GM12875 (cell line): ENCODE results near the gene TRAF3.

Source experiments
- H3K4me3 ChIP-seq: one replicate; pipeline ENCODE4 v1.5.1; 2011; ENCODE audit warnings: low read depth, low read length, control low read depth
- CTCF ChIP-seq: IDR thresholded peaks from 2 replicates; pipeline ENCODE4 v1.5.1; 2011; ENCODE audit warnings: low read depth, mild to moderate bottlenecking, control low read depth, inconsistent platforms, low read length, moderate library complexity, borderline replicate concordance; ENCODE audit not compliant: insufficient read depth

TRAF3 gene

DNA sequence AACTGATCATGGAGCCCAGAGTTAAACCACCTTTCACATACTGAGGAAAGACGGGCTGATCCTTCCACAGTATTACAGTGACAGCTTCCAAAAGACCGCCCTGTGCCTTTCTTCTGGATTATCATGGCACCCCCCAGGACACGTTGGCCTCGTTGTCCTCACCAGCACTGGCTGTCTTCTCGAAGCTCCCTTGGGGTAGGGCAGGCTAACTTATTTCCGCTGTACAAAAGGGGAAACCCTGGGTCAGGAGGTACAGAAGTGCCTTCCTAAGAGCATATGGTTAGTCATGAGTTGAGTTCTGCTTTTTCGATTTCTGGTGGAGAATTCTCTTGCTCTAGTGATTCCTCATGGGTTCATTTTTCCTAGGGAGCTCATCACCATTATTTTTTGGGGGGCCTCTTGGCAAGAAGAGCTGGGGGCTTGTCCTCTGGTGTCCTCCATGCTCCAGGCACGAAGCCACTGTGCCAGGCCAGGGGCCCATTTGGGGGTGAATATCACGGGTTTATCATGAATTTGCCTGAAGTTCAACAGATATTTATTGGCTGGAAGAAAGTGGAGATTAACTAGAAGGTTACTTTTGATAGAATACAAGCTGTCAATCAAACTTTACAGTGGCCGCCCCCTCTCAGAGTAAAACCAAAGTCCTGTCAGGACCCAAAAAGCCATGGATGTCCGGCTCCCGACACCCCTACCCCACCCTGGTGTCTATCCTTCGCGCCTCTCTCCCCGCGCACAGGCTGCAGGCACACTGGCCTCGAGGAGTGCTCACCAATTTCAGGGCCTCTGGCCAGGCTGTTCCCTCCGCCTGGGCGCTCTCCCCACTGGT is 8.8 kb upstream of the TRAF3 start:
- TF ChIP-seq CTCF = no peak

GRCh38 chr14:102769049-102769327 is 8.3 kb upstream of the TRAF3 start:
- H3K4me3 ChIP-seq = peak overlapping the region; percentile 5

More for the DNA sequence above, 8.8 kb upstream of the TRAF3 start:
- no peak overlapping the region for H3K4me3 ChIP-seq

GRCh38 chr14:102770147-102771123 is 6.8 kb upstream of the TRAF3 start:
- no peak for TF ChIP-seq CTCF
- H3K4me3 ChIP-seq = no peak overlapping the region

More at GRCh38 chr14:102769049-102769327, 8.3 kb upstream of the TRAF3 start:
- no peak for TF ChIP-seq CTCF

GRCh38 chr14:102771144-102771543 is 6.1 kb upstream of the TRAF3 start:
- no peak overlapping the region for H3K4me3 ChIP-seq
- TF ChIP-seq CTCF = no peak

DNA sequence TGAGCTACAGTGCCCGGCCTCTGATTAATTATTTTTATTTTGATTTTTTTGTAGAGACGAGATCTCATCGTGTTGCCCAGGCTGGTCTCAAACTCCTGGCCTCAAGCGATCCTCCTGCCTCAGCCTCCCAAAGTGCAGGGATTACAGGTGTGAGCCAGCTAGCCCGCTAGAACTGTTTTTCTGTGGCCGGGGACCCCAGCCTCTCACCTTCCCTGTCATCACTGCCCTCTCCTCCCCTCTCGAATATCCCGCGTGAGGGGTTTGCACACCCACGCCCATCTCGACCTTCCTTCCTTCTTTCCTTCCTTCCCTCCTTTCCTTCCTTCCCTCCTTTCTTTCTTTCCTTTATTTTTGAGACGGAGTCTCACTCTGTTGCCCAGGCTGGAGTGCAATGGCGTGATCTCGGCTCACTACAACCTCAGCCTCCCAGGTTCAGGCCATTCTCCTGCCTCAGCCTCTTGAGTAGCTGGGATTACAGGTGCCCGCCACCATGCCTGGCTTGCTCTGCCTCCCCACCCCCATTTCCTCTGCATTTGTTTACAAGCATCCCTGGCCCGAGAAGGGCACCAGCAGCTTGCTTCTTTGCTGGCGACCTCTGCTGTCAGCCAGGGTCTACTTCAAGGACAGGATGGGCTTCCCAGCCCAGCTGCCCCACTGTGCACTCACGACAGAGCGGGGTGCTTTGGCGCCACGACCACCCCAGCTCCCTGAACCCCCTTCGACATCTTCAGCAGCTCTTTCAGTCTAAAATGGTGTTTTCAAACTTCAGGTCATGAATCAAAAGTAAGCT is 4.3 kb upstream of the TRAF3 start:
- H3K4me3 ChIP-seq = no peak overlapping the region
- peak; percentile 41; the same call in 1 of the 2 replicates for TF ChIP-seq CTCF

GRCh38 chr14:102774391-102775153 is 2.7 kb upstream of the TRAF3 start:
- H3K4me3 ChIP-seq = no peak overlapping the region
- TF ChIP-seq CTCF = peak; percentile 68
